AG10803 (cell line): ENCODE data around the gene LITAFD.

Source experiments
- DNase-seq: peaks from one replicate; pipeline ENCODE4 v3.0.0; 2010; ENCODE audit warnings: low read depth
- H3K4me3 ChIP-seq: 2 replicates; pipeline ENCODE4 v1.5.1; 2011; ENCODE audit warnings: mild to moderate bottlenecking, low read length, control low read depth
- TF ChIP-seq, protein P1 (sequence below): conservative IDR thresholded peaks from 2 replicates; pipeline ENCODE4 v1.5.1; 2011; ENCODE audit warnings: mild to moderate bottlenecking, low read length, control low read depth, inconsistent platforms

The LITAFD gene

DNA sequence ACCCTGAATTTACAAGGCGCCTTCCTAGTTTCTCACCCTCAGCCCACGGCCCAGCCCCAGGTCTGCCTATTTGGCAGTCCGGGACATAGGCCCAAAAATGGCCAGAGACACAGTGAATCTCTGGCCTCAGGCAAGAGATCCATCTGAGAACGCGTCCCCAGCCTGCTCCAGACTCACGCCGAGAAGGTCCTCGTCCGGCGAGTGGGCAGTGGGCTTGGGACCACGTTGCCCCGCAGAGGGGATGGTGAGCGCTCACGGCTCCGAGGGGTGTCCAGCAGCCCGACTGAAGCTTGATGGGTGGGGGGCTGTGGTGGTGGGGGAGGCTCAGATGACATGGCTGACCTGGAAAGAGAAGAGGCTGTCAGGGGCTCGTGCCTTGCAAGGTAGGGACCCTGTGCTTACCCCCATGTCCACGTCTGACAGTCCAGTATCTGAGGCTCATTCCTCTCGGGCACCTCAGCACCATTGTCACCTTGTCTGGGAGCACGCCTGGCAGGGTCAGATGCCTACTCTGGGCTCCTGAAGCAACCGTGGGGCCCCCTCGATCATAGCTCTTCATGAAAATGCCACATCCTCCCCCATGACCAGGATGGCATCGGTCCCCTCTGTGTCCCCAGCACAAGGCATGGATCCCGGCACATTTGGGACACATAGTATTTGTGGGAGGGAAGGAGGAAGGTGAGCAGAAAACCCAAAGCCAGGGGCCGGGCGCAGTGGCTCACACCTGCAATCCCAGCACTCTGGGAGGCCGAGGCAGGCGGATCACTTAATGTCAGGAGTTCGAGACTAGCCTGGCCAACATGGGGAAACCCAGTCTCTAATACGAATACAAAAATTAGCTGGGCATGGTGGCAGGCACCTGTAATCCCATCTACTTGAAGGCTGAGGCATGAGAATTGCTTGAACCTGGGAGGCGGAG lies 22.9 kb upstream of the LITAFD start:
- H3K4me3 ChIP-seq: no peak overlapping the region
- no peak for DNase-seq
- TF ChIP-seq, protein P1, sequence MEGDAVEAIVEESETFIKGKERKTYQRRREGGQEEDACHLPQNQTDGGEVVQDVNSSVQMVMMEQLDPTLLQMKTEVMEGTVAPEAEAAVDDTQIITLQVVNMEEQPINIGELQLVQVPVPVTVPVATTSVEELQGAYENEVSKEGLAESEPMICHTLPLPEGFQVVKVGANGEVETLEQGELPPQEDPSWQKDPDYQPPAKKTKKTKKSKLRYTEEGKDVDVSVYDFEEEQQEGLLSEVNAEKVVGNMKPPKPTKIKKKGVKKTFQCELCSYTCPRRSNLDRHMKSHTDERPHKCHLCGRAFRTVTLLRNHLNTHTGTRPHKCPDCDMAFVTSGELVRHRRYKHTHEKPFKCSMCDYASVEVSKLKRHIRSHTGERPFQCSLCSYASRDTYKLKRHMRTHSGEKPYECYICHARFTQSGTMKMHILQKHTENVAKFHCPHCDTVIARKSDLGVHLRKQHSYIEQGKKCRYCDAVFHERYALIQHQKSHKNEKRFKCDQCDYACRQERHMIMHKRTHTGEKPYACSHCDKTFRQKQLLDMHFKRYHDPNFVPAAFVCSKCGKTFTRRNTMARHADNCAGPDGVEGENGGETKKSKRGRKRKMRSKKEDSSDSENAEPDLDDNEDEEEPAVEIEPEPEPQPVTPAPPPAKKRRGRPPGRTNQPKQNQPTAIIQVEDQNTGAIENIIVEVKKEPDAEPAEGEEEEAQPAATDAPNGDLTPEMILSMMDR: no peak

DNA sequence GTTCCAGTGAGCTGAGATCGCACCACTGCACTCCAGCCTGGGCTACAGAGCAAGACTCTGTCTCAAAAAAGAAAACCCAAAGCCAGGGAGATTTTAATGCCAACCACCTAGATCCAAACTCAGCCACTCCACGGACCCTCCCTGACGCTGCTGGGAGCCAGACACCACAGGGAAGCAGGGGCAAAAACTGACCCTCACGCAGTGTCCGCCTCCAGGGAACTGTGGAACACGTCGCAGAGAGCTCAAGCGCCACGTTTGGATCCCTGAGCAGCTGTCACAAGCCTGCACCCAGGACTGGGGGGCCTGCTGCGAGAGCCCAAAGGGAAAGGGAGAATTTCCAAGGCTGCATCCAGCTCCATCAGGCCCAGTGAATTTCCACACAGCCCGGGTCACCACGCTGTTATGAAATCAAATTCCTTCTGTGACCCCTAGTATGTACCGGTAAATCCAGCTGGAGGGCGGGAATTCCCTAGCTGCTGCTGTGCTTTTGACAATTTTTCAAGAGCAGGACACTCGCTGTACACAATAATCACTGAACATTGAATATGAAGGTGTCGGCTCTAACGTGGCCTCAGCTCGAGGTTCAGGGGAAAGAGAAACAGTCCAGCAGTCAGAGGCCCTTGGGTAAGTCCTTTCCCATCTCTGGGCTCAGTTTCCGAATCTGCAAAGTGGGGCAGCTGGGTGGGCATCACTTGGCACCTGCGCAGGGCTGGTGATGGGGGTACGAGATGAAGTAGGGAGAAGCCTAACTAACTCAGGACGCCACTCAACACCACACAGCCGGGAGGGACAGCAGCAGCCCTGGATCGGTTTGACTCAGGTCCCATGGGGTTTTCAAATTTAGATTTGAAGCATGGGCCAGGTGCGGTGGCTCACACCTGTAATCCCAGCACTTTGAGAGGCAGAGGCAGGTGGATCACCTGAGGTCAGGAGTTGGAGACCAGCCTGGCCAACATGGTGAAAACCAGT lies 22.0 kb upstream of the LITAFD start:
- TF ChIP-seq, protein P1: no peak
- no peak overlapping the region for H3K4me3 ChIP-seq
- DNase-seq: peak; percentile 71

DNA sequence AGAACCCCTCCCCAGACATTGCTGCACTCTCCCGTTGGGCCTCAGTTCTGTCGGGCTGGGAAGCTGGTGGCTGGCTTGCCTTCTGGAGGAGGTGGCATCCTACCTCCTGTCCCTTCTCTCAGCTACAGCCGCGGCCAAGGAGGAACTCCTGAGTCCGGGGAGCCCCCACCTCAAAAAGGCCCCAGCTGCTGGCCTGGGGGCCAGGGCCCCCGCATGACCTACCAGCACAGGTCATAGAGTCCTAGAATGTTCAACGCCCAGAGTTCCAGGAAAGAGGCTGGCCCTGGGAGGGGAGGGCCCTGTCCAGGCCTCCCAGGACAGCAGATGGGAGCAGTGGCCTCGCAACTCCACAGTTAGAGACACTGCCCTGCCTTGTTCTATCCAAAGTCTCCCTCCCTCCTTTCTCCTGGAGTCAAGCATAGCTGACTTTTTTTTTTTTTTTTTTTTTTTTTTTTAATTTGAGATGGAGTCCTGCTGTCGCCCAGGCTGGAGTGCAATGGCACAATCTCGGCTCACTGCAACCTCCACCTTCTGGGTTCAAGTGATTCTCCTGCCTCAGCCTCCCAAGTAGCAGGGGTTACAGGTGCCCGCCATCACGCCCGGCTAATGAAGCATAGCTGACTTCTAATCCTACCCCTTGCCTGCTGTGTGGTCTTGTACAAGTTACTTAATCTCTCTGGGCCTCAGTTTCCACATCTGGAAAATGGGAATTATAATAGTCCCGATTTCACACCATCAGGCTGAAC lies 20.4 kb upstream of the LITAFD start:
- TF ChIP-seq, protein P1: no peak
- no peak for DNase-seq
- no peak overlapping the region for H3K4me3 ChIP-seq

DNA sequence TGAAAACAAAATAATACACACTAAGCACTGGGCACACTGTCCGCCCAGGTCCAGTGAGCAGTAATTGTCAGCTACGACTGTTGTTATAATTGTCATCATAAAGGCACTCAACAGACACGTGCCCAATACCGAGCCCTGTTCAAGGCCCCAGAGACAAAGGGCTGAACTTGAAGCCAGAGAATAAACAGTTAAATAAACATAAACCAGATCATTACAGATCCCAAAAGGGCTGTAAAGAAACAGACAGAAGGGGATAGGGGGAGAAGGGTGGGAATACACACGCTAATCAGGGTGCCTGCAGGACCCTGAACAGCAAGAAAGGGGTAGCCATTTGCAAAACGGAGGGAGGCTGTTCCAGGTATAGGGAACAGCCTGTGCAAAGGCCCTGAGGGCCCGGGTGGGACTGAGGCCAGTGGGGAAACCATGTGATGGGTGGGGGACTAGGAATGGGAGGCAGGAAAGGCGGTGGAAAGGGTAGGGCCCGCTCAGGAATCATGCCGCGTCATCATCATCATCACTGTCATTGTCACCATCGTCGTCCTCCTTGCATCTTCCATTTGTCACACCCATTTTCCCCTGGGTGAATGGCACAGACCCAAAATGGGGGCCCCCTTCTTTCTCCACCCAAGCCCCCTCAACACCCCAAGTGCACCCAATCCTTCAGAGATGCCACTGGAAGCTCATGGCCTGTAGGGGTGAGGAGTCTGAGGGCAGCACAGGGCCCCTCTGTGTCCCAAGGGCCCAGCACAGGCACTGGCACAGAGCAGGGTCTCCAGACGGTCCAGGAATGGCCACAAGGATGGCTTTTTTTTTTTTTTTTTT lies 19.6 kb upstream of the LITAFD start:
- TF ChIP-seq, protein P1: no peak
- no peak overlapping the region for H3K4me3 ChIP-seq
- DNase-seq: no peak

DNA sequence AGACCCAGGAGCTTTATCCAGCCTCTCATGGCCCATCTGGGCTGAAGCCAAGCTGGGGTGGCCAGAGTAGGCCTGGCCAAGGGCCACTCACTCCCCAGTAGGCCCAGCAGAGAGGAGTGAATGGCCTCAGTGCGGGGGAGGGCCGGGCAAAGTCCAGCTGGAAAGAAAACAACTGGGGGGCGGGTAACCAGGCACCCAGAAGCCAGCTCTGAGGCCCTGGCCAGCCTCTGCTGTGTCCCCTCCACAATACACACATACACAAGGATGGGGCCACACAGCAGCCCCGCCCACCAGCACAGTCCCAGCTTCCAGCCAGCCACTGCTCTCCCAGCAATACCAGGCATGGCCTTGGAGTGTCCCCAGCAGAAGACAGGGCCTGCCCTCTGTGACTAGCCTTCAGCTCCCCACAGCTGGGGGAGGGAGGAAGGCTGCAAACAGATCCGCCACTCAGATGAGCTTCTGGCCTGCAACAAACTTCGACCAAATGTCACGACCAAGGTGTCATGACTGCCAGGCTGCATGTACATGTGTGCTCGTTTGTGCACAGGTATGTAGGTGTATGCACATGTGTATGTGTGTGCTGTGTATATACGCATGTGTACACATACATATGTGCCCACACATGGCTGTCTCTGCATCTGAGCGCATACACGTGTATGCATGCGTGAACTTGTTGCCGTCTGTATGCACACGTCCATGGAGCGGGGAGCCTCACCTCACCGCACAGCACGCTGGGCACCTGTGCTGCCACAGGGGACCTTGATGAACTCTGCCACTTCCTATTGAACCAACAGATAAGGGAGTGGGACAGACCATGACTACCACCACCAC lies 18.3 kb upstream of the LITAFD start:
- TF ChIP-seq, protein P1: 0 out of 2 replicates have a peak, but pooled peaks have one; percentile 16
- no peak overlapping the region for H3K4me3 ChIP-seq
- no peak for DNase-seq
